ENCODE data around the gene ANKRD63. TPM values are rescaled to one million over a fixed set of nuclear protein-coding genes. Genes with fewer than 3 reads are reported as not detected.

The ANKRD63 gene
- polyA plus RNA-seq, 3 donors: not detected

DNA sequence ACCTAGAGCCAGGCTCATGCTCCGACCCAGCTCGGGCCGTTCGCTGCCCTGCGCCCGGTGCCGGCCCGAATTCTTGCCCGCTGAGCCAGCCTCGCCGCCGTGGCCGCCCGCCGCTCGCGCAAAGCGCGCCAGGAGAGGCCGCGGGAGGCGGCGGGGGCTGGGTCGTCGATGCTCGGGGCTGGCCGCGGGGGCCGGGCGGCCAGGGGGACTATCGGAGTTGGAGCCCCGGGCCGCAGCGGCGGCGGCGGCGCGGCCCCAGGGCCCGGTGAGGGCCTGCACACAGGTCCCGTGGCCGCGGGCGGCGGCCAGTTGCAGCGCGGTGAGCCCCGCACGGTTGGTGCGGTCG lies 1.1 kb downstream of the ANKRD63 start:
- Histone ChIP-seq H3K4me2 (replicated peaks; ENCODE audit: extremely low read depth, low read length, poor library complexity, severe bottlenecking) (peak overlapping the region; percentile 97), H3K27ac (ENCODE audit: low read depth in 1 of 2, low read length in 2 of 2) (no peak overlapping the region), H3K9me3 (replicated peaks in 1 of 2; ENCODE audit: control insufficient read depth in 1 of 2, insufficient read depth in 1 of 2, low read length in 2 of 2) (no peaks in the 10 kb centered on the region), H3K4me1 (ENCODE audit: control insufficient read depth in 1 of 2, insufficient read depth in 2 of 2, low read length in 2 of 2) (peaks cover 55 to 81% of the 10 kb centered on the region in 2 donors), H3K36me3 (replicated peaks in 1 of 2; ENCODE audit: control insufficient read depth in 1 of 2, insufficient read depth in 2 of 2, low read length in 2 of 2) (peaks cover 6 to 20% of the 10 kb centered on the region in 2 donors), H4K20me1 (ENCODE audit: insufficient read depth, low read length) (peaks cover 36% of the 10 kb centered on the region), H3K27me3 (ENCODE audit: control insufficient read depth in 2 of 2, insufficient read depth in 2 of 2, low read length in 2 of 2) (peaks cover 9 to 33% of the 10 kb centered on the region in 2 donors), H3K9ac (ENCODE audit: insufficient read depth, low read length, poor library complexity, severe bottlenecking) (peak overlapping the region; percentile 30), H3K79me2 (ENCODE audit: insufficient read depth, low read length) (no peaks in the 10 kb centered on the region), H2AFZ (ENCODE audit: insufficient read depth, low read depth, low read length, poor library complexity, severe bottlenecking) (peak overlapping the region; percentile 90), H3K4me3 (replicated peaks in 1 of 3; ENCODE audit: low read depth in 2 of 3, low read length in 3 of 3) (peak overlapping the region in 1 of 3 experiments; percentile 82)
- peak overlapping the region in 1 of 2 donors; percentile 84 for H3K4me3 Mint-ChIP-seq
- H3K4me1 Mint-ChIP-seq: peaks cover 56% of the 10 kb centered on the region
- no peak for DNase-seq
- intact Hi-C loops (cut with micrococcal nuclease): loop anchor here in 1 of 2 donors (5.0 kb wide), 1 partner anchor 56 kb away; no protein-coding TSS in a partner anchor
- peaks cover 36 to 60% (median 45%) of the 10 kb centered on the region in 3 donors for H3K27me3 Mint-ChIP-seq (ENCODE audit: low read depth in 3 of 3)
- H3K27ac Mint-ChIP-seq: no peak overlapping the region
- H3K9me3 Mint-ChIP-seq: peaks cover 0 to 10% (median 0%) of the 10 kb centered on the region in 7 donors
- no peak for TF ChIP-seq CTCF (IDR thresholded peaks at IDR 0.05)
- H3K36me3 Mint-ChIP-seq: peaks cover 13 to 29% of the 10 kb centered on the region in 2 donors
- WGBS (ENCODE audit: insufficient coverage): 15% methylated on average over 51 of the region's 51 CpGs

- Histone ChIP-seq H3K27ac (ENCODE audit: low read depth in 1 of 2, low read length in 2 of 2) (no peak overlapping the region), H3K27me3 (ENCODE audit: control insufficient read depth in 2 of 2, insufficient read depth in 2 of 2, low read length in 2 of 2) (peaks cover 9 to 33% of the 10 kb centered on the region in 2 donors), H3K9me3 (replicated peaks in 1 of 2; ENCODE audit: control insufficient read depth in 1 of 2, insufficient read depth in 1 of 2, low read length in 2 of 2) (no peaks in the 10 kb centered on the region), H3K4me2 (replicated peaks; ENCODE audit: extremely low read depth, low read length, poor library complexity, severe bottlenecking) (peak overlapping the region; percentile 97), H3K79me2 (ENCODE audit: insufficient read depth, low read length) (no peaks in the 10 kb centered on the region), H2AFZ (ENCODE audit: insufficient read depth, low read depth, low read length, poor library complexity, severe bottlenecking) (no peak overlapping the region), H3K4me1 (ENCODE audit: control insufficient read depth in 1 of 2, insufficient read depth in 2 of 2, low read length in 2 of 2) (peaks cover 60 to 81% of the 10 kb centered on the region in 2 donors), H3K36me3 (replicated peaks in 1 of 2; ENCODE audit: control insufficient read depth in 1 of 2, insufficient read depth in 2 of 2, low read length in 2 of 2) (peaks cover under 1 to 15% of the 10 kb centered on the region in 2 donors), H4K20me1 (ENCODE audit: insufficient read depth, low read length) (peaks cover 31% of the 10 kb centered on the region), H3K9ac (ENCODE audit: insufficient read depth, low read length, poor library complexity, severe bottlenecking) (no peak overlapping the region), H3K4me3 (replicated peaks in 1 of 3; ENCODE audit: low read depth in 2 of 3, low read length in 3 of 3) (peak overlapping the region in 1 of 3 experiments; percentile 82)
- TF ChIP-seq CTCF (IDR thresholded peaks at IDR 0.05): no peak
- 92% methylated on average over 42 of the region's 43 CpGs for WGBS (ENCODE audit: insufficient coverage)
- H3K4me3 Mint-ChIP-seq: peak overlapping the region; percentile 41 to 82
- H3K36me3 Mint-ChIP-seq: peaks cover 12 to 25% of the 10 kb centered on the region in 2 donors
- DNase-seq: no peak
- H3K27me3 Mint-ChIP-seq (ENCODE audit: low read depth in 3 of 3): peaks cover 36 to 60% (median 48%) of the 10 kb centered on the region in 3 donors
- H3K9me3 Mint-ChIP-seq: peaks cover 0 to 10% (median 0%) of the 10 kb centered on the region in 7 donors
- H3K4me1 Mint-ChIP-seq: peaks cover 57% of the 10 kb centered on the region
- intact Hi-C loops (cut with micrococcal nuclease): loop anchor here in 1 of 2 donors (5.0 kb wide), 1 partner anchor 56 kb away; no protein-coding TSS in a partner anchor
- peak overlapping the region in 1 of 7 donors; percentile 71 for H3K27ac Mint-ChIP-seq
Observed at GRCh38 chr15:40281057-40281800, 1.6 kb downstream of the ANKRD63 start.

Measured in CD14-positive monocyte (primary cell).